Adrenal gland (tissue), 12 donors: ENCODE data around the gene SHISA6. TPM values are rescaled to one million over a fixed set of nuclear protein-coding genes. Genes with fewer than 3 reads are reported as not detected.

ENCODE experiments used
- DNase-seq, 7 donors: peaks; one replicate each; pipeline ENCODE4 v3.0.0-alpha.2; 2019 to 2020
- H3K27ac ChIP-seq, 5 donors: fragments of 200-600 bp; sonication (generic) in 4 of 5; 1 replicate in 3 of 5; 2 replicates in 2 of 5; pipeline versions ENCODE4 v1.5.1 to v1.8.0; 2016 to 2020; ENCODE audit warnings: mild to moderate bottlenecking in 1 of 5
- H3K27me3 ChIP-seq: fragments of 200-600 bp; 2 replicates; pipeline ENCODE4 v1.8.0; 2021
- H3K36me3 ChIP-seq, 2 donors: fragments of 200-600 bp; replicated peaks in 1 of 2; 1 replicate in 1 of 2; 2 replicates in 1 of 2; pipeline versions ENCODE4 v1.5.1 to v1.8.0; 2018 to 2022
- H3K4me1 ChIP-seq, 2 donors: fragments of 200-600 bp; replicated peaks in 1 of 2; 1 replicate in 1 of 2; 2 replicates in 1 of 2; pipeline versions ENCODE4 v1.5.1 to v1.8.0; 2018 to 2021
- H3K4me3 ChIP-seq, 4 donors: fragments of 200-600 bp; sonication (generic) in 3 of 4; one replicate each; pipeline ENCODE4 v1.5.1; 2016 to 2018
- H3K9me3 ChIP-seq, 3 donors: fragments of 200-600 bp; sonication (generic) in 1 of 3; replicated peaks in 1 of 3; 1 replicate in 2 of 3; 2 replicates in 1 of 3; pipeline versions ENCODE4 v1.5.1 to v1.8.0; 2016 to 2021
- CTCF ChIP-seq, 6 experiments: fragments of 450-650 bp in 4 of 6; fragments of 200-600 bp in 2 of 6; sonication (generic) in 1 of 6; IDR thresholded peaks; 1 replicate in 5 of 6; 2 replicates in 1 of 6; pipeline versions ENCODE4 v1.5.1 to v1.8.0; 2016 to 2021; ENCODE audit warnings: antibody characterized with exemption in 6 of 6, mild to moderate bottlenecking in 2 of 6, moderate library complexity in 1 of 6
- POLR2A ChIP-seq, 2 donors: fragments of 450-650 bp; IDR thresholded peaks; one replicate each; pipeline ENCODE4 v1.6.1; 2017; ENCODE audit warnings: antibody characterized with exemption in 2 of 2, mild to moderate bottlenecking in 2 of 2, moderate library complexity in 1 of 2
- WGBS, 4 donors: extraction: QIAGEN DNeasy Blood & Tissue Kit in 2 of 4; methylation state at CpG; one replicate each; pipeline versions ENCODE4 v1.1.5 to v1.1.7; 2013 to 2017; 5-methylcytosine and 5-hydroxymethylcytosine counted together
- intact Hi-C, 2 donors: fragments of 100-400 bp; cut with DNase I; formaldehyde crosslinking; loops; one replicate each; pipeline versions ENCODE4 v1.14.1 to v1.15.0; 2022 to 2023
- polyA plus RNA-seq, 3 donors: library from polyadenylated mRNA; stranded (reverse); fragments of 200-250 nt in 2 of 3; fragments of 350-450 nt in 1 of 3; fragmentation: Illumina TruSeq in 1 of 3; extraction: RNeasy Lipid Tissue Mini Kit (QIAGEN cat#74804) in 1 of 3; gene quantifications; one replicate each; pipeline ENCODE4 v1.2.3, GENCODE V29; 2013 to 2014
- total RNA-seq, 9 donors: library from RNA; depleted of rRNA in 4 of 9; stranded (reverse); fragments of >200 nt in 4 of 9; fragments of 120-200 nt in 1 of 9; fragmentation: NEBNext Ultra II Directional in 1 of 9; extraction: Animal tissue kit (Norgen Biotek cat#: 25700) in 1 of 9; gene quantifications; one replicate each; pipeline versions ENCODE4 v1.1.0 to v1.2.4, GENCODE V29; 2013 to 2023
- donor health status: healthy with polysubstance abuse.
- donor health status: Bipolar disorder and iron deficiency.
- donor health status: DM: yes; HTN: yes; CAD: no.
- donor health status: DM: no; HTN: no; CAD: no.
- donor health status: DM: no; HTN: no; CAD: no.
- donor health status: DM: yes; HTN: yes; CAD: no.

The SHISA6 gene
- total and polyA plus RNA-seq, 12 donors: 0.09 to 2.0 (median 0.57) TPM

- Histone ChIP-seq H3K9me3 (no peaks in the 10 kb centered on the region), H3K4me1 (no peaks in the 10 kb centered on the region), H3K4me3 (no peak overlapping the region), H3K36me3 (no peaks in the 10 kb centered on the region), H3K27me3 (no peaks in the 10 kb centered on the region), H3K27ac (no peak overlapping the region)
- DNase-seq: no peak
- no peak for TF ChIP-seq CTCF (IDR thresholded peaks at IDR 0.05)
- TF ChIP-seq POLR2A (IDR thresholded peaks at IDR 0.05): no peak
- intact Hi-C loops: no loop called here
- 76 to 88% (median 79%) methylated on average over 10 to 12 of the region's 12 CpGs for WGBS, 4 donors
Measured at GRCh38 chr17:11303773-11304394, 62.9 kb downstream of the SHISA6 start.

- Histone ChIP-seq H3K4me3 (no peak overlapping the region), H3K9me3 (no peaks in the 10 kb centered on the region), H3K4me1 (no peaks in the 10 kb centered on the region), H3K27ac (no peak overlapping the region), H3K36me3 (no peaks in the 10 kb centered on the region), H3K27me3 (peaks cover 2% of the 10 kb centered on the region)
- no peak for DNase-seq
- 73 to 82% (median 78%) methylated on average over 7 of the region's 7 CpGs for WGBS, 4 donors
- TF ChIP-seq CTCF (IDR thresholded peaks at IDR 0.05) (no peak), POLR2A (IDR thresholded peaks at IDR 0.05) (no peak)
- intact Hi-C loops: no loop called here
Measured at GRCh38 chr17:11304568-11304967, 63.6 kb downstream of the SHISA6 start.

GRCh38 chr17:11305524-11305923 is 64.5 kb downstream of the SHISA6 start:
- H3K36me3 ChIP-seq: no peaks in the 10 kb centered on the region
- H3K27me3 ChIP-seq: peaks cover 4% of the 10 kb centered on the region
- no peaks in the 10 kb centered on the region for H3K9me3 ChIP-seq
- intact Hi-C loops: no loop called here
- TF ChIP-seq CTCF (IDR thresholded peaks at IDR 0.05) (no peak), POLR2A (IDR thresholded peaks at IDR 0.05) (no peak)
- H3K4me3 ChIP-seq: no peak overlapping the region
- H3K27ac ChIP-seq: no peak overlapping the region
- DNase-seq: no peak
- WGBS, 4 donors: 82 to 91% (median 87%) methylated on average over 9 of the region's 9 CpGs
- H3K4me1 ChIP-seq: no peaks in the 10 kb centered on the region

GRCh38 chr17:11308531-11308930 is 67.5 kb downstream of the SHISA6 start:
- peaks cover 4% of the 10 kb centered on the region for H3K27me3 ChIP-seq
- WGBS, 4 donors: 57 to 64% (median 61%) methylated on average over 7 of the region's 7 CpGs

More at GRCh38 chr17:11308531-11308930, 67.5 kb downstream of the SHISA6 start:
- intact Hi-C loops: no loop called here
- H3K9me3 ChIP-seq: no peaks in the 10 kb centered on the region
- no peaks in the 10 kb centered on the region for H3K36me3 ChIP-seq
- TF ChIP-seq CTCF (IDR thresholded peaks at IDR 0.05) (no peak), POLR2A (IDR thresholded peaks at IDR 0.05) (no peak)
- no peak overlapping the region for H3K27ac ChIP-seq
- H3K4me3 ChIP-seq: no peak overlapping the region
- no peaks in the 10 kb centered on the region for H3K4me1 ChIP-seq
- no peak for DNase-seq
